ENCODE measurements around the gene LRRC61.
A peak's percentile ranks its signal among the peaks of the same experiment; 100 is the strongest.

Gene LRRC61

DNA sequence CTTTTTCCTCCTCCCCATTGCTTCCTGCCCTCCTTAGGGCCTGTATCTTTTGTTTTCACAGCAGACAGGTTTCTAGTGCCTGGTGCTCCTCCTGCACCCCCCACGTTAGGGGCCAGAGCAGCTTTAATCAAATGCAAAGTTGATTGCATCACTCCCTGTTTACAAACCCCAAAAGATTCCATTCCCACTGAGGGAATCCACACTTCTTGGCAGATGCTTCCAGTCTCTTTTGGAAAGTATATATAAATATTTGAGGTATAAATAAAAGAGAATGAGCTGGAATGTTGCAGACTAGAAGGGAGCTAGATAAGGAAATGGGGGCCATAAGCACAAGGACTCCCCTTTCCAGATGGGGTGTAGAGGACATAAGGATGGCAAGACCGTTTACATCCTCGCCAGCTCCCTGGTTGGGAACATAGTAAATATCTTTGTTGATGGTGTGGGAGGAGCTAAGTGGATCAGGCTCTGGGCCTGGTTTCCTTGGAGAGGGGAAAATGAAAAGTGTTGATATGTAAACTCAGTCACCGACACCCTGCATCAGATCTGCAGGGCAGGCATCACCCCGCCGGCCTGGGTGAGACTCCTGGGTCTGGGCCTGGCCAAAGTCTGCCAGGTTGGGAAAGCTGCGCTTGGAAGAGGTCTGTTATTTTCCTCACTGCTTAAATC lies 12.1 kb downstream of the LRRC61 start:
- POLR2A ChIA-PET, result interaction anchor here (1.1 to 1.4 kb wide), 2 partner anchors 9 to 33 kb away, joined by 3 read pairs; partner anchors contain the start of gene REPIN1
- Histone ChIP-seq H3K4me3 (ENCODE audit: low read depth, low read length) (no peak overlapping the region), H3K9me3 (ENCODE audit: control insufficient read depth, insufficient read depth, low read depth, low read length) (no peaks in the 10 kb centered on the region), H3K27ac (ENCODE audit: extremely low read depth, low read depth, low read length) (no peak overlapping the region), H3K36me3 (ENCODE audit: control insufficient read depth in 2 of 2, insufficient read depth in 1 of 2, low read length in 2 of 2) (peaks cover 0 to 70% of the 10 kb centered on the region in 2 experiments; a peak in 1 of 3 replicates), H3K4me1 (ENCODE audit: control insufficient read depth, insufficient read depth, low read length) (no peaks in the 10 kb centered on the region)
- CTCF ChIA-PET, result interaction anchor here (0.7 kb wide), 1 partner anchor 21 kb away, joined by 4 read pairs; no protein-coding TSS in a partner anchor
- TF ChIP-seq ZFP69B (tag by site-specific recombination; IDR thresholded peaks at IDR 0.05), result no peak
- TF ChIP-seq ZBTB48 (tag by site-specific recombination; IDR thresholded peaks at IDR 0.05), result peak; percentile 44; the same call in 1 of the 2 replicates
- TF ChIP-seq ZBTB7A (tag by site-specific recombination; IDR thresholded peaks at IDR 0.05; ENCODE audit: low read depth), result no peak

- ChIA-PET CTCF (interaction anchor here (1.6 kb wide), 1 partner anchor 86 kb away, joined by 4 read pairs; no protein-coding TSS in a partner anchor), POLR2A (interaction anchor here (1.1 kb wide), 1 partner anchor 10 kb away, joined by 3 read pairs; no protein-coding TSS in a partner anchor)
- H3K27ac ChIP-seq (ENCODE audit: extremely low read depth, low read depth, low read length), result no peak overlapping the region
- H3K4me1 ChIP-seq (ENCODE audit: control insufficient read depth, insufficient read depth, low read length), result no peaks in the 10 kb centered on the region
- H3K4me3 ChIP-seq (ENCODE audit: low read depth, low read length), result no peak overlapping the region
- no peaks in the 10 kb centered on the region for H3K9me3 ChIP-seq (ENCODE audit: control insufficient read depth, insufficient read depth, low read depth, low read length)
- peaks cover 0 to 65% of the 10 kb centered on the region in 2 experiments; a peak in 1 of 3 replicates for H3K36me3 ChIP-seq (ENCODE audit: control insufficient read depth in 2 of 2, insufficient read depth in 1 of 2, low read length in 2 of 2)
- TF ChIP-seq IKZF3 (tag by site-specific recombination; IDR thresholded peaks at IDR 0.05), result no peak
- TF ChIP-seq ZNF280D (tag by site-specific recombination; IDR thresholded peaks at IDR 0.05), result no peak
- no peak for TF ChIP-seq OVOL3 (tag by site-specific recombination; IDR thresholded peaks at IDR 0.05)
- no peak for TF ChIP-seq ZNF76 (tag by site-specific recombination; IDR thresholded peaks at IDR 0.05; ENCODE audit: borderline replicate concordance, low read depth)
- TF ChIP-seq PRDM1 (tag by site-specific recombination; IDR thresholded peaks at IDR 0.05), result no peak
- no peak for TF ChIP-seq PRDM10 (tag by site-specific recombination; IDR thresholded peaks at IDR 0.05)
- TF ChIP-seq ZNF140 (tag by site-specific recombination; IDR thresholded peaks at IDR 0.05), result no peak
- TF ChIP-seq ZBTB17 (tag by site-specific recombination; IDR thresholded peaks at IDR 0.05), result no peak
- no peak for TF ChIP-seq ZNF146 (tag by site-specific recombination; IDR thresholded peaks at IDR 0.05)
- no peak for TF ChIP-seq ZNF555 (tag by site-specific recombination; conservative IDR thresholded peaks at IDR 0.05)
- no peak for TF ChIP-seq ZSCAN23 (tag by site-specific recombination; IDR thresholded peaks at IDR 0.05)
- no peak for TF ChIP-seq ZNF670 (tag by site-specific recombination; IDR thresholded peaks at IDR 0.05; ENCODE audit: low read depth)
- TF ChIP-seq KLF17 (tag by site-specific recombination; IDR thresholded peaks at IDR 0.05), result no peak
- no peak for TF ChIP-seq ZNF133 (tag by site-specific recombination; IDR thresholded peaks at IDR 0.05)
- no peak for TF ChIP-seq ZFP3 (tag by site-specific recombination; IDR thresholded peaks at IDR 0.05; ENCODE audit: low read depth)
- TF ChIP-seq ZFP41 (tag by site-specific recombination; IDR thresholded peaks at IDR 0.05; ENCODE audit: borderline replicate concordance), result no peak
- TF ChIP-seq ZNF23 (tag by site-specific recombination; IDR thresholded peaks at IDR 0.05; ENCODE audit: borderline replicate concordance), result no peak
- no peak for TF ChIP-seq TSHZ1 (tag by site-specific recombination; IDR thresholded peaks at IDR 0.05; ENCODE audit: borderline replicate concordance)
Observed at GRCh38 chr7:150335774-150336112, 12.6 kb downstream of the LRRC61 start.
